Measurements from ENCODE around the gene BICD1. TPM values are rescaled to one million over a fixed set of nuclear protein-coding genes. Genes with fewer than 3 reads are reported as not detected.

BICD1 gene
- total and polyA plus RNA-seq, 2 donors (not counting 1 experiment from before 2014, with no cell fraction given) = 11.1 to 12.4 TPM

GRCh38 chr12:32134101-32134888, 27.6 kb downstream of the BICD1 start:
- H3K4me1 ChIP-seq (ENCODE audit: control insufficient read depth, extremely low read depth, insufficient read depth, low read length) = no peaks in the 10 kb centered on the region
- H3K36me3 ChIP-seq (ENCODE audit: control insufficient read depth, insufficient read depth, low read length) = no peaks in the 10 kb centered on the region
- TF ChIP-seq, protein P1, sequence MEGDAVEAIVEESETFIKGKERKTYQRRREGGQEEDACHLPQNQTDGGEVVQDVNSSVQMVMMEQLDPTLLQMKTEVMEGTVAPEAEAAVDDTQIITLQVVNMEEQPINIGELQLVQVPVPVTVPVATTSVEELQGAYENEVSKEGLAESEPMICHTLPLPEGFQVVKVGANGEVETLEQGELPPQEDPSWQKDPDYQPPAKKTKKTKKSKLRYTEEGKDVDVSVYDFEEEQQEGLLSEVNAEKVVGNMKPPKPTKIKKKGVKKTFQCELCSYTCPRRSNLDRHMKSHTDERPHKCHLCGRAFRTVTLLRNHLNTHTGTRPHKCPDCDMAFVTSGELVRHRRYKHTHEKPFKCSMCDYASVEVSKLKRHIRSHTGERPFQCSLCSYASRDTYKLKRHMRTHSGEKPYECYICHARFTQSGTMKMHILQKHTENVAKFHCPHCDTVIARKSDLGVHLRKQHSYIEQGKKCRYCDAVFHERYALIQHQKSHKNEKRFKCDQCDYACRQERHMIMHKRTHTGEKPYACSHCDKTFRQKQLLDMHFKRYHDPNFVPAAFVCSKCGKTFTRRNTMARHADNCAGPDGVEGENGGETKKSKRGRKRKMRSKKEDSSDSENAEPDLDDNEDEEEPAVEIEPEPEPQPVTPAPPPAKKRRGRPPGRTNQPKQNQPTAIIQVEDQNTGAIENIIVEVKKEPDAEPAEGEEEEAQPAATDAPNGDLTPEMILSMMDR (conservative IDR thresholded peaks at IDR 0.05 in 1 of 2, IDR thresholded peaks at IDR 0.05 in 1 of 2; ENCODE audit: low read depth in 1 of 2, low read length in 2 of 2) = no peak
- TF ChIP-seq EZH2 (IDR thresholded peaks at IDR 0.05; ENCODE audit: low read length, missing control alignments) = no peak
- no peaks in the 10 kb centered on the region for H4K20me1 ChIP-seq (ENCODE audit: control insufficient read depth, extremely low read depth, insufficient read depth, low read length)
- H2AFZ ChIP-seq (ENCODE audit: low read length) = no peak overlapping the region
- H3K9me3 ChIP-seq (ENCODE audit: control insufficient read depth, insufficient read depth, low read depth, low read length) = no peaks in the 10 kb centered on the region
- no peaks in the 10 kb centered on the region for H3K27me3 ChIP-seq (ENCODE audit: control insufficient read depth, insufficient read depth, low read length)
- H3K4me2 ChIP-seq (ENCODE audit: extremely low read depth, insufficient read depth, low read length) = peak overlapping the region; percentile 30
- peak overlapping the region; percentile 22 for H3K27ac ChIP-seq (ENCODE audit: insufficient read depth, low read length)
- peak; percentile 22 to 94 for DNase-seq (ENCODE audit: low read depth in 2 of 2)
- H3K9ac ChIP-seq (ENCODE audit: insufficient read depth, low read length) = no peak overlapping the region
- H3K79me2 ChIP-seq (ENCODE audit: control insufficient read depth, insufficient read depth, low read length) = peaks cover 6% of the 10 kb centered on the region
- no peak overlapping the region for H3K4me3 ChIP-seq (replicated peaks in 1 of 4; ENCODE audit: control extremely low read depth in 1 of 4, insufficient read depth in 1 of 4, low read depth in 3 of 4, low read length in 4 of 4)

DNA sequence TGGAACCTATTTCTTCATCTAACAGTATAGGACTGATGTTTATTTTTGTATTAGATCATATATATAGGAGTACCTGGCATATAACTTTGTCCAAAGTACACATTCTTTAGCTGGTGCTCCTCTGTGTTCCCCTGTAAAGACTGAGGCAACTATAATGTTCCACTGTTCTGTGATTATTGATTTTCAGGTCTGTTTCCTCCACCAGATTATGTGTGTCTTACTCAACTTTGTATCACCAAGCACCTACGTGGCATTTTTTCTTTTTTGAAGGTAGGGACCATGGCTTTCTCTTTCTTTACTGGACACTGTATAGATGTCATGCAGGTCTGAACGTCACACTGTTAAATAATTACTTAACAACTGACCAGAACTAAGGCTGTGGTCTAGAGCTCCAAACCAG, 29.3 kb downstream of the BICD1 start:
- Histone ChIP-seq H3K4me1 (ENCODE audit: control insufficient read depth, extremely low read depth, insufficient read depth, low read length) (no peaks in the 10 kb centered on the region), H3K4me3 (replicated peaks in 1 of 4; ENCODE audit: control extremely low read depth in 1 of 4, insufficient read depth in 1 of 4, low read depth in 3 of 4, low read length in 4 of 4) (no peak overlapping the region), H3K27ac (ENCODE audit: insufficient read depth, low read length) (no peak overlapping the region), H3K36me3 (ENCODE audit: control insufficient read depth, insufficient read depth, low read length) (no peaks in the 10 kb centered on the region), H4K20me1 (ENCODE audit: control insufficient read depth, extremely low read depth, insufficient read depth, low read length) (no peaks in the 10 kb centered on the region), H3K4me2 (ENCODE audit: extremely low read depth, insufficient read depth, low read length) (no peak overlapping the region), H2AFZ (ENCODE audit: low read length) (no peak overlapping the region), H3K9me3 (ENCODE audit: control insufficient read depth, insufficient read depth, low read depth, low read length) (no peaks in the 10 kb centered on the region), H3K79me2 (ENCODE audit: control insufficient read depth, insufficient read depth, low read length) (peaks cover 11% of the 10 kb centered on the region), H3K27me3 (ENCODE audit: control insufficient read depth, insufficient read depth, low read length) (no peaks in the 10 kb centered on the region), H3K9ac (ENCODE audit: insufficient read depth, low read length) (no peak overlapping the region)
- DNase-seq (ENCODE audit: low read depth in 2 of 2) = no peak
- TF ChIP-seq EZH2 (IDR thresholded peaks at IDR 0.05; ENCODE audit: low read length, missing control alignments) = no peak
- TF ChIP-seq, protein P1 (conservative IDR thresholded peaks at IDR 0.05 in 1 of 2, IDR thresholded peaks at IDR 0.05 in 1 of 2; ENCODE audit: low read depth in 1 of 2, low read length in 2 of 2) = no peak

- Histone ChIP-seq H3K27me3 (ENCODE audit: control insufficient read depth, insufficient read depth, low read length) (no peaks in the 10 kb centered on the region), H4K20me1 (ENCODE audit: control insufficient read depth, extremely low read depth, insufficient read depth, low read length) (no peaks in the 10 kb centered on the region), H3K36me3 (ENCODE audit: control insufficient read depth, insufficient read depth, low read length) (no peaks in the 10 kb centered on the region), H3K4me1 (ENCODE audit: control insufficient read depth, extremely low read depth, insufficient read depth, low read length) (no peaks in the 10 kb centered on the region), H3K9ac (ENCODE audit: insufficient read depth, low read length) (no peak overlapping the region), H3K27ac (ENCODE audit: insufficient read depth, low read length) (no peak overlapping the region), H3K79me2 (ENCODE audit: control insufficient read depth, insufficient read depth, low read length) (peaks cover 11% of the 10 kb centered on the region), H2AFZ (ENCODE audit: low read length) (no peak overlapping the region), H3K4me2 (ENCODE audit: extremely low read depth, insufficient read depth, low read length) (no peak overlapping the region), H3K9me3 (ENCODE audit: control insufficient read depth, insufficient read depth, low read depth, low read length) (no peaks in the 10 kb centered on the region), H3K4me3 (replicated peaks in 1 of 4; ENCODE audit: control extremely low read depth in 1 of 4, insufficient read depth in 1 of 4, low read depth in 3 of 4, low read length in 4 of 4) (no peak overlapping the region)
- no peak for TF ChIP-seq EZH2 (IDR thresholded peaks at IDR 0.05; ENCODE audit: low read length, missing control alignments)
- TF ChIP-seq, protein P1 (conservative IDR thresholded peaks at IDR 0.05 in 1 of 2, IDR thresholded peaks at IDR 0.05 in 1 of 2; ENCODE audit: low read depth in 1 of 2, low read length in 2 of 2) = no peak
- no peak for DNase-seq (ENCODE audit: low read depth in 2 of 2)
Observed at GRCh38 chr12:32136404-32136803, 29.8 kb downstream of the BICD1 start.
